Measurements from ENCODE around the gene GSTM2. TPM values are rescaled to one million over a fixed set of nuclear protein-coding genes. Genes with fewer than 3 reads are reported as not detected.

GSTM2 gene
- total and polyA plus RNA-seq, 2 donors (not counting 3 experiments of a cell fraction or from before 2014, with no cell fraction given) = 21.5 to 23.6 TPM

GRCh38 chr1:109719337-109719837, 51.5 kb downstream of the GSTM2 start:
- no peak overlapping the region for H3K4me2 ChIP-seq (ENCODE audit: insufficient read depth, low read length)
- intact Hi-C loops (cut with micrococcal nuclease) = no loop called here
- no TSS peak for BruUV-seq (replicated peaks)

More at GRCh38 chr1:109719337-109719837, 51.5 kb downstream of the GSTM2 start:
- dilution Hi-C loops (cut with MboI; ENCODE audit: extremely low pct_ligation_motif_present, low sequenced_read_pairs) = no loop called here
- no peaks in the 10 kb centered on the region for H4K20me1 ChIP-seq (replicated peaks; ENCODE audit: control insufficient read depth, extremely low read depth, insufficient read depth, low read length)
- H3K9me3 ChIP-seq (replicated peaks; ENCODE audit: control insufficient read depth, insufficient read depth, low read length) = no peaks in the 10 kb centered on the region
- ChIA-PET CTCF (interaction anchor here (3.6 kb wide), 1 partner anchor 173 kb away, joined by 11 read pairs; no protein-coding TSS in a partner anchor), POLR2A (no interaction called here)
- peaks cover 8% of the 10 kb centered on the region for H3K4me1 ChIP-seq (ENCODE audit: control insufficient read depth, extremely low read depth, insufficient read depth, low read length)
- no peak overlapping the region for H3K4me3 ChIP-seq (replicated peaks in 1 of 3; ENCODE audit: insufficient read depth in 1 of 3, low read depth in 1 of 3, low read length in 3 of 3)
- H2AFZ ChIP-seq (ENCODE audit: low read depth, low read length) = peak overlapping the region; percentile 63
- H3K27me3 ChIP-seq (ENCODE audit: control insufficient read depth in 2 of 2, insufficient read depth in 2 of 2, low read length in 2 of 2) = no peaks in the 10 kb centered on the region
- H3K36me3 ChIP-seq (ENCODE audit: control insufficient read depth in 2 of 2, extremely low read depth in 1 of 2, insufficient read depth in 2 of 2, low read length in 2 of 2) = no peaks in the 10 kb centered on the region
- H3K9ac ChIP-seq (replicated peaks; ENCODE audit: extremely low read depth, insufficient read depth, low read length) = no peak overlapping the region
- H3K9me1 ChIP-seq (replicated peaks; ENCODE audit: control insufficient read depth, extremely low read depth, insufficient read depth, low read length) = no peaks in the 10 kb centered on the region
- H3K27ac ChIP-seq (ENCODE audit: insufficient read depth, low read depth, low read length) = peak overlapping the region; percentile 27
- TF ChIP-seq POLR2AphosphoS5 (IDR thresholded peaks at IDR 0.05; ENCODE audit: insufficient read depth, low read depth, low read length) (no peak), MYC (IDR thresholded peaks at IDR 0.05; ENCODE audit: low read depth, low read length) (no peak), GATA2 (IDR thresholded peaks at IDR 0.05; ENCODE audit: insufficient read depth, insufficient read length, low read depth, low read length) (no peak), EZH2 (IDR thresholded peaks at IDR 0.05; ENCODE audit: borderline replicate concordance, low read depth, low read length, severe bottlenecking) (no peak), MAX (IDR thresholded peaks at IDR 0.05; ENCODE audit: insufficient read depth, insufficient read length) (no peak), CTCF (IDR thresholded peaks at IDR 0.05; ENCODE audit: extremely low read depth in 1 of 2, insufficient read depth in 1 of 2, low read depth in 1 of 2, low read length in 2 of 2) (no peak), POLR2A (IDR thresholded peaks at IDR 0.05; ENCODE audit: low read depth, low read length) (no peak), FOS (IDR thresholded peaks at IDR 0.05; ENCODE audit: borderline replicate concordance, insufficient read depth, low read length) (peak; percentile 38), JUN (IDR thresholded peaks at IDR 0.05; ENCODE audit: borderline replicate concordance, insufficient read depth, insufficient read length, low read depth) (peak; percentile 49)
- H3K79me2 ChIP-seq (ENCODE audit: control insufficient read depth, insufficient read depth, low read length) = no peaks in the 10 kb centered on the region
- peak; percentile 9 for DNase-seq (ENCODE audit: low read depth, low spot score)
- FAIRE-seq = peak; percentile 44
